SK-N-SH (cell line): Measurements from ENCODE around the gene VWDE.

Experiments
- CHD2 ChIP-seq: fragments of 150-350 bp; IDR thresholded peaks from 2 replicates; pipeline ENCODE4 v1.6.1; 2018; ENCODE audit warnings: low read length; ENCODE audit not compliant: partially characterized antibody
- CTCF ChIP-seq: fragments of 200-600 bp; sonication (generic); IDR thresholded peaks from 2 replicates; pipeline ENCODE4 v1.6.1; 2017; ENCODE audit warnings: antibody characterized with exemption, mild to moderate bottlenecking, moderate library complexity
- EZH2phosphoT487 ChIP-seq: fragments of 200-600 bp; sonication (generic); IDR thresholded peaks from 2 replicates; pipeline ENCODE4 v1.6.1; 2017; ENCODE audit warnings: low read depth, mixed run types, mild to moderate bottlenecking, antibody characterized with exemption, moderate library complexity, borderline replicate concordance
- IRF3 ChIP-seq: fragments of 150-350 bp; IDR thresholded peaks from 2 replicates; pipeline ENCODE4 v1.6.1; 2016; ENCODE audit warnings: mild to moderate bottlenecking, low read depth, low read length
- JUND ChIP-seq: IDR thresholded peaks from 2 replicates; pipeline ENCODE4 v1.4.0; 2012
- MXI1 ChIP-seq: IDR thresholded peaks from 2 replicates; pipeline ENCODE4 v1.6.1; 2012; ENCODE audit warnings: mild to moderate bottlenecking, low read depth, low read length, improper control_type of control experiment
- POLR2AphosphoS5 ChIP-seq: IDR thresholded peaks from 2 replicates; pipeline ENCODE4 v1.6.1; 2012; ENCODE audit warnings: low read depth, low read length
- RAD21 ChIP-seq: IDR thresholded peaks from 2 replicates; pipeline ENCODE4 v1.6.1; 2012; ENCODE audit warnings: mild to moderate bottlenecking, low read length
- REST ChIP-seq: IDR thresholded peaks from 2 replicates; pipeline ENCODE4 v1.6.1; 2012; ENCODE audit warnings: mild to moderate bottlenecking, low read depth, low read length, moderate library complexity
- SIN3A ChIP-seq: IDR thresholded peaks from 2 replicates; pipeline ENCODE4 v1.6.1; 2012; ENCODE audit warnings: low read depth, mild to moderate bottlenecking, low read length, moderate library complexity, borderline replicate concordance
- USF2 ChIP-seq: fragments of 150-350 bp; IDR thresholded peaks from 2 replicates; pipeline ENCODE4 v1.6.1; 2017; ENCODE audit warnings: antibody characterized with exemption, low read length, low read depth, borderline replicate concordance
- YY1 ChIP-seq: IDR thresholded peaks from 2 replicates; pipeline ENCODE4 v1.4.0; 2012; ENCODE audit warnings: low read depth, mild to moderate bottlenecking
- ZBTB33 ChIP-seq: IDR thresholded peaks from 2 replicates; pipeline ENCODE4 v1.4.0; 2012; ENCODE audit warnings: low read depth, borderline replicate concordance

GRCh38 chr7:12294701-12295100, 109.0 kb downstream of the VWDE start:
- TF ChIP-seq CTCF (no peak), MXI1 (no peak), JUND (no peak), POLR2AphosphoS5 (no peak), SIN3A (no peak), USF2 (no peak), ZBTB33 (no peak), CHD2 (no peak), EZH2phosphoT487 (no peak), IRF3 (no peak), YY1 (no peak), REST (no peak), RAD21 (no peak)
